Small intestine (tissue), 7 donors: ENCODE measurements around the gene SMIM5. TPM values are rescaled to one million over a fixed set of nuclear protein-coding genes. Genes with fewer than 3 reads are reported as not detected.
A peak's percentile ranks its signal among the peaks of the same experiment; 100 is the strongest.

Experiments used
- DNase-seq, 2 donors: peaks; one replicate each; pipeline versions ENCODE4 v3.0.0 to v3.0.0-alpha.2; 2013
- FAIRE-seq: peaks from 2 replicates; lab custom pipeline; 2012; peaks lifted over from hg19 to GRCh38; lab: Jason Lieb, UNC
- H3K27ac ChIP-seq, 3 donors: one replicate each; pipeline ENCODE4 v1.5.1; 2013; ENCODE audit warnings: low read length in 2 of 3, mild to moderate bottlenecking in 2 of 3, control low read depth in 1 of 3, inconsistent platforms in 1 of 3, low read depth in 1 of 3, moderate library complexity in 1 of 3
- H3K27me3 ChIP-seq, 3 donors: one replicate each; pipeline ENCODE4 v1.6.1; 2013; ENCODE audit warnings: low read length in 3 of 3, inconsistent platforms in 1 of 3; ENCODE audit not compliant: control insufficient read depth in 3 of 3, insufficient read depth in 3 of 3
- H3K36me3 ChIP-seq, 3 donors: one replicate each; pipeline ENCODE4 v1.6.1; 2013; ENCODE audit warnings: low read length in 3 of 3, inconsistent platforms in 1 of 3, low read depth in 1 of 3, mild to moderate bottlenecking in 1 of 3, moderate library complexity in 1 of 3; ENCODE audit not compliant: control insufficient read depth in 3 of 3, insufficient read depth in 2 of 3
- H3K4me1 ChIP-seq, 3 donors: one replicate each; pipeline ENCODE4 v1.6.1; 2013; ENCODE audit warnings: low read length in 2 of 3, inconsistent platforms in 1 of 3, low read depth in 1 of 3, mild to moderate bottlenecking in 1 of 3, moderate library complexity in 1 of 3; ENCODE audit not compliant: control insufficient read depth in 3 of 3, insufficient read depth in 2 of 3
- H3K4me3 ChIP-seq, 3 donors: one replicate each; pipeline ENCODE4 v1.5.1; 2013; ENCODE audit warnings: low read length in 3 of 3, control low read depth in 1 of 3, inconsistent platforms in 1 of 3, low read depth in 1 of 3, mild to moderate bottlenecking in 1 of 3, moderate library complexity in 1 of 3
- H3K9me3 ChIP-seq, 2 donors: one replicate each; pipeline ENCODE4 v1.6.1; 2013; ENCODE audit warnings: low read depth in 1 of 2, low read length in 1 of 2; ENCODE audit not compliant: control insufficient read depth in 2 of 2, insufficient read depth in 1 of 2
- WGBS, 3 donors: extraction: QIAGEN DNeasy Blood & Tissue Kit; methylation state at CpG; one replicate each; pipeline ENCODE4 v1.1.7; 2013; 5-methylcytosine and 5-hydroxymethylcytosine counted together
- polyA plus RNA-seq, 4 donors: library from polyadenylated mRNA; stranded (reverse) in 3 of 4; unstranded in 1 of 4; fragments of 200-250 nt in 3 of 4; fragments of 120-200 nt in 1 of 4; gene quantifications; one replicate each; pipeline versions ENCODE4 v1.2.1 to v1.2.3, GENCODE V29; 2013
- donor health status: healthy with polysubstance abuse.
- donor health status: control.
- donor health status: control.
- donor health status: Bipolar disorder and iron deficiency.
- donor health status: healthy.

Gene SMIM5
- polyA plus RNA-seq, 4 donors: 10.4 to 114 (median 52.9) TPM

GRCh38 chr17:75624021-75624420 is 9.2 kb upstream of the SMIM5 start:
- peaks cover 0 to 9% (median 0%) of the 10 kb centered on the region in 3 donors for H3K4me1 ChIP-seq
- DNase-seq (no peak), FAIRE-seq (no peak)
- H3K36me3 ChIP-seq: peaks cover 27 to 99% (median 36%) of the 10 kb centered on the region in 3 donors
- no peaks in the 10 kb centered on the region for H3K9me3 ChIP-seq
- H3K27ac ChIP-seq: no peak overlapping the region
- no peaks in the 10 kb centered on the region for H3K27me3 ChIP-seq
- no peak overlapping the region for H3K4me3 ChIP-seq
- 90 to 93% (median 92%) methylated on average over 12 of the region's 12 CpGs for WGBS, 3 donors

DNA sequence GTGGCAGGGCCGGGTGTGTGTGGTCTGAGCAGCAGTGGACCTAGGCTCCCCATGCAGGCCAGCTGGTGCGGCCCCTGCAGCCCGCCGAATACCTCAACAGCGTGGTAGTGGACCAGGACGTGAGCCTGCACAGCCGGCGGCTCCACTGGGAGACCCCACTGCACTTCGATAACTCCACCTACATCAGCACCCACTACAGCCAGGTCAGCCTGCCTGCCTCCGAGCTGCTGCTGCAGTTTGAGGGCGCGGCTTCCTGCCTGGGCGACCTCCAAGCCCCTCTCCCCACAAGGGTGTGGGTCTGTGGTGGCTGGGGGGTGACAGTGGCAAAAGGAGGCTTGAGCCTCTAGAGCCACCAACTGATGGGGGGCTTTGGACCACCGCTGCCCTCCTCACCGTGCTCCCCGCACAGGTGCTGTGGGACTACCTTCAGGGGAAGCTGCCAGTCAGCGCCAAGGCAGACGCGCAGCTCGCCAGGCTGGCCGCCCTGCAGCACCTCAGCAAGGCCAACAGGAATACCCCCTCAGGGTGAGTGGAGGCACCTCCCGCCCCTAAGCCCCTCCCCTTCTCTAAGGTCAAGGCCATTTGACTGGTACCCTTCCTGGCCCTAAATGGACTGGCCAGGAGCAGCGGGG is 8.4 kb upstream of the SMIM5 start:
- Histone ChIP-seq H3K36me3 (peaks cover 27 to 99% (median 36%) of the 10 kb centered on the region in 3 donors), H3K9me3 (no peaks in the 10 kb centered on the region), H3K27ac (no peak overlapping the region), H3K4me3 (no peak overlapping the region), H3K27me3 (no peaks in the 10 kb centered on the region), H3K4me1 (peaks cover 0 to 3% (median 0%) of the 10 kb centered on the region in 3 donors)
- no peak for DNase-seq
- no peak for FAIRE-seq
- WGBS, 3 donors: 85 to 92% (median 87%) methylated on average over 14 to 23 of the region's 23 CpGs

- Histone ChIP-seq H3K36me3 (peaks cover 23 to 99% (median 34%) of the 10 kb centered on the region in 3 donors), H3K27ac (no peak overlapping the region), H3K4me3 (no peak overlapping the region), H3K27me3 (no peaks in the 10 kb centered on the region), H3K4me1 (peaks cover 0 to 3% (median 0%) of the 10 kb centered on the region in 3 donors), H3K9me3 (no peaks in the 10 kb centered on the region)
- 83 to 90% (median 85%) methylated on average over 15 of the region's 15 CpGs for WGBS, 3 donors
- FAIRE-seq (no peak), DNase-seq (peak in 1 of 2 donors; percentile 57)
Observed at GRCh38 chr17:75625813-75626486, 7.3 kb upstream of the SMIM5 start.

GRCh38 chr17:75626496-75627038 is 6.7 kb upstream of the SMIM5 start:
- Histone ChIP-seq H3K4me3 (no peak overlapping the region), H3K36me3 (peaks cover 23 to 99% (median 30%) of the 10 kb centered on the region in 3 donors), H3K9me3 (no peaks in the 10 kb centered on the region), H3K27ac (no peak overlapping the region), H3K4me1 (peaks cover 0 to 3% (median 0%) of the 10 kb centered on the region in 3 donors), H3K27me3 (no peaks in the 10 kb centered on the region)
- 73 to 81% (median 81%) methylated on average over 10 to 11 of the region's 11 CpGs for WGBS, 3 donors
- FAIRE-seq: no peak
- DNase-seq: no peak

DNA sequence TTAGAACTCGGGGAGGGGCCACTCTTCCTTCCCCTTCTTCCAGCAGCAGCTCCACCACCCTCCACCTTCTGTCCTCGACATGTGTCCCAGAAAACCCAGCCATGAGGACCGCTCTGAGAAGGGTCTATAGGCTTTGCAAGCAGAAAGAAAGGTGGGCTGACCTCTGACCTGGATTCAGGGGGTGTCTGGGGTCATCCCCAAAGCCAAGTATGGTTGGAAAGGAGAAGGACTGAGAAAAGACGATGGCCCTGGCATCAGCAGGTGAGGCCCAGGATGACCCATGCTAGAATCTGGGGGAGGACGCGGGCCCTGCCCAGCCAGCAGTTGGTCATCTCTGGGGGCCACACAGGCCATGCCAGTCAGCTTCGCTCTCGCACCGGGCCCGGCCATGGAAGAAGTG is 6.1 kb upstream of the SMIM5 start:
- no peaks in the 10 kb centered on the region for H3K9me3 ChIP-seq
- H3K36me3 ChIP-seq: peaks cover 23 to 99% (median 30%) of the 10 kb centered on the region in 3 donors
- DNase-seq (no peak), FAIRE-seq (no peak)
- peaks cover 0 to 5% (median 0%) of the 10 kb centered on the region in 3 donors for H3K4me1 ChIP-seq
- no peak overlapping the region for H3K27ac ChIP-seq
- H3K27me3 ChIP-seq: no peaks in the 10 kb centered on the region
- H3K4me3 ChIP-seq: no peak overlapping the region
- 92 to 98% (median 92%) methylated on average over 10 of the region's 10 CpGs for WGBS, 3 donors

GRCh38 chr17:75628425-75628824 is 4.8 kb upstream of the SMIM5 start:
- Histone ChIP-seq H3K4me3 (no peak overlapping the region), H3K9me3 (no peaks in the 10 kb centered on the region), H3K27ac (peak overlapping the region in 1 of 3 donors; percentile 28), H3K27me3 (no peaks in the 10 kb centered on the region), H3K4me1 (peaks cover 0 to 18% (median 0%) of the 10 kb centered on the region in 3 donors), H3K36me3 (peaks cover 23 to 92% (median 30%) of the 10 kb centered on the region in 3 donors)
- FAIRE-seq (no peak), DNase-seq (no peak)
- WGBS, 3 donors: 47 to 77% (median 54%) methylated on average over 6 of the region's 6 CpGs

DNA sequence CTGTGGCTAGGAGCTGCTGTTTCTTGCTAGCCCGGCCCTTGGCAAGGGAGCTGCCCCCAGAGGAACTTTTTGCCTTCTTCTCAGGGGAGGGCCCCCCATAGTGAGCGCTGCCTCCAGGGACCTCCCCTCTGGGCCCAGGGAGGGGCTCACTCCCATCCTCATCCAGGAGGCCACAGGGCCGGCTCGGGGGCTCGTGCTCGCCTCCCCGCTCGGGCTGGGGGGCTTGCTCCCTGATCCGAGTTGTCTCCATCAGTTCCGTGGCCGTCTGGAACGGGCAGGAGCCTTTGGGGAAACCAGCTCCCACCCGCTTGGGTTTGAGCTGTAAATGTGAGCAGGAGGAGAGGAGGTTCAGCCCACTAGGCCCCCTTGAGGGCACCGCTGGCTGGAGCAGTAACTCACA is 4.1 kb upstream of the SMIM5 start:
- H3K27me3 ChIP-seq: no peaks in the 10 kb centered on the region
- FAIRE-seq (no peak), DNase-seq (no peak)
- H3K9me3 ChIP-seq: no peaks in the 10 kb centered on the region
- H3K4me3 ChIP-seq: no peak overlapping the region
- peaks cover 23 to 86% (median 24%) of the 10 kb centered on the region in 3 donors for H3K36me3 ChIP-seq
- WGBS, 3 donors: 82 to 89% (median 84%) methylated on average over 14 of the region's 14 CpGs
- no peak overlapping the region for H3K27ac ChIP-seq
- H3K4me1 ChIP-seq: peaks cover 0 to 25% (median 0%) of the 10 kb centered on the region in 3 donors

GRCh38 chr17:75630071-75630917 is 2.9 kb upstream of the SMIM5 start:
- 81 to 87% (median 84%) methylated on average over 25 to 26 of the region's 26 CpGs for WGBS, 3 donors
- peaks cover 16 to 86% (median 17%) of the 10 kb centered on the region in 3 donors for H3K36me3 ChIP-seq
- H3K27ac ChIP-seq: no peak overlapping the region
- no peak for FAIRE-seq
- H3K27me3 ChIP-seq: no peaks in the 10 kb centered on the region
- H3K4me1 ChIP-seq: peaks cover 0 to 37% (median 0%) of the 10 kb centered on the region in 3 donors
- DNase-seq: no peak
- no peak overlapping the region for H3K4me3 ChIP-seq
- H3K9me3 ChIP-seq: no peaks in the 10 kb centered on the region
